IMR-90 (cell line): ENCODE measurements around the gene TAGLN3. TPM values are rescaled to one million over a fixed set of nuclear protein-coding genes. Genes with fewer than 3 reads are reported as not detected.

Source experiments
- ATAC-seq: fragments of 200-7000 bp; cut with Tn5 transposase; 2 replicates; pipeline ENCODE4 v1.9.1; 2020; ENCODE audit warnings: low read depth, mild to moderate bottlenecking, moderate library complexity
- BruUV-seq: library from RNA; stranded (reverse); fragments of 400-500 nt; replicated peaks from 2 replicates; lab custom pipeline; 2021; lab: Mats Ljungman, UMichigan
- CTCF ChIA-PET: fragments of 300-600 bp; formaldehyde crosslinking; extraction: SDS; loops from one replicate; lab custom pipeline; 2021; ENCODE audit warnings: antibody characterized with exemption; lab: Yijun Ruan, JAX
- POLR2A ChIA-PET: fragments of 300-600 bp; sonication (Branson Sonifier 250); formaldehyde crosslinking; loops from one replicate; lab custom pipeline; 2022; ENCODE audit warnings: antibody characterized with exemption; ENCODE audit not compliant: unreplicated experiment; lab: Charles Lee
- DNase-seq: peaks from one replicate; pipeline ENCODE4 v3.0.0; 2013
- H2AFZ ChIP-seq: replicated peaks from 2 replicates; pipeline ENCODE3; 2013; ENCODE audit warnings: low read length, mild to moderate bottlenecking; ENCODE audit not compliant: poor library complexity
- H2AK5ac ChIP-seq: 2 replicates; pipeline ENCODE4 v1.6.1; 2013; ENCODE audit warnings: low read depth, low read length, inconsistent platforms
- H2AK9ac ChIP-seq: replicated peaks from 2 replicates; pipeline ENCODE3; 2013; ENCODE audit warnings: mild to moderate bottlenecking, low read depth, low read length, moderate library complexity; ENCODE audit not compliant: poor library complexity
- H2BK120ac ChIP-seq: 2 replicates; pipeline ENCODE4 v1.6.1; 2013; ENCODE audit warnings: low read depth, low read length, inconsistent platforms
- H2BK15ac ChIP-seq: 3 replicates; pipeline ENCODE4 v1.6.1; 2013; ENCODE audit warnings: low read depth, low read length, inconsistent platforms
- H2BK20ac ChIP-seq: 2 replicates; pipeline ENCODE4 v1.6.1; 2013; ENCODE audit warnings: low read depth, mild to moderate bottlenecking, inconsistent platforms, low read length, moderate library complexity
- H2BK5ac ChIP-seq: 2 replicates; pipeline ENCODE4 v1.6.1; 2013; ENCODE audit warnings: mild to moderate bottlenecking, low read depth, low read length, inconsistent platforms; ENCODE audit not compliant: poor library complexity, severe bottlenecking
- H3K14ac ChIP-seq: replicated peaks from 2 replicates; pipeline ENCODE4 v1.6.1; 2013; ENCODE audit warnings: low read depth, low read length, inconsistent platforms
- H3K18ac ChIP-seq: 2 replicates; pipeline ENCODE4 v1.6.1; 2013; ENCODE audit warnings: low read depth, low read length, control low read depth
- H3K23ac ChIP-seq: 2 replicates; pipeline ENCODE4 v1.6.1; 2013; ENCODE audit warnings: low read depth, low read length, inconsistent platforms
- H3K27ac ChIP-seq: 2 replicates; pipeline ENCODE4 v1.5.1; 2013; ENCODE audit warnings: mild to moderate bottlenecking, control low read depth, low read length; ENCODE audit not compliant: insufficient read depth
- H3K27me3 ChIP-seq: 2 replicates; pipeline ENCODE4 v1.6.1; 2013; ENCODE audit warnings: low read length; ENCODE audit not compliant: control insufficient read depth, insufficient read depth
- H3K36me3 ChIP-seq: 2 replicates; pipeline ENCODE4 v1.6.1; 2013; ENCODE audit warnings: low read length, mixed read lengths; ENCODE audit not compliant: control insufficient read depth, insufficient read depth
- H3K4ac ChIP-seq: 2 replicates; pipeline ENCODE4 v1.6.1; 2013; ENCODE audit warnings: low read depth, low read length, inconsistent platforms
- H3K4me1 ChIP-seq: 2 replicates; pipeline ENCODE4 v1.6.1; 2013; ENCODE audit warnings: low read length, mixed read lengths; ENCODE audit not compliant: control insufficient read depth, insufficient read depth
- H3K4me2 ChIP-seq: 2 replicates; pipeline ENCODE4 v1.6.1; 2013; ENCODE audit warnings: low read depth, mild to moderate bottlenecking, control low read depth, low read length, moderate library complexity
- H3K4me3 ChIP-seq: 2 replicates; pipeline ENCODE4 v1.5.1; 2013; ENCODE audit warnings: low read depth, mild to moderate bottlenecking, control low read depth, low read length, moderate library complexity; ENCODE audit not compliant: insufficient read depth
- H3K56ac ChIP-seq: 2 replicates; pipeline ENCODE4 v1.6.1; 2013; ENCODE audit warnings: low read length, inconsistent platforms; ENCODE audit not compliant: insufficient read depth; ENCODE audit errors: extremely low read depth
- H3K79me1 ChIP-seq, 2 experiments: 2 replicates each; pipeline ENCODE4 v1.6.1; 2013; ENCODE audit warnings: low read length in 2 of 2, inconsistent platforms in 1 of 2, low read depth in 1 of 2
- H3K9ac ChIP-seq: 2 replicates; pipeline ENCODE4 v1.6.1; 2013; ENCODE audit warnings: low read depth, low read length, control low read depth
- H3K9me1 ChIP-seq: 2 replicates; pipeline ENCODE4 v1.6.1; 2013; ENCODE audit warnings: low read length, inconsistent platforms; ENCODE audit not compliant: insufficient read depth
- H3K9me3 ChIP-seq: 2 replicates; pipeline ENCODE4 v1.6.1; 2013; ENCODE audit warnings: low read length; ENCODE audit not compliant: control insufficient read depth, insufficient read depth
- H4K20me1 ChIP-seq: 2 replicates; pipeline ENCODE4 v1.6.1; 2013; ENCODE audit warnings: low read length, inconsistent platforms; ENCODE audit not compliant: insufficient read depth
- H4K5ac ChIP-seq: 2 replicates; pipeline ENCODE4 v1.6.1; 2013; ENCODE audit warnings: mild to moderate bottlenecking, low read depth, low read length, control low read depth
- H4K8ac ChIP-seq, 2 experiments: 2 replicates each; pipeline ENCODE4 v1.6.1; 2013; ENCODE audit warnings: low read depth in 2 of 2, low read length in 2 of 2, control low read depth in 1 of 2, inconsistent platforms in 1 of 2
- H4K91ac ChIP-seq: 2 replicates; pipeline ENCODE4 v1.6.1; 2013; ENCODE audit warnings: low read depth, low read length, inconsistent platforms; ENCODE audit not compliant: insufficient read depth
- MAFK ChIP-seq: IDR thresholded peaks from 2 replicates; pipeline ENCODE4 v1.6.1; 2012; ENCODE audit warnings: low read depth, low read length, improper control_type of control experiment
- MAZ ChIP-seq: IDR thresholded peaks from 2 replicates; pipeline ENCODE4 v1.6.1; 2012; ENCODE audit warnings: low read depth, mild to moderate bottlenecking, low read length, improper control_type of control experiment, moderate library complexity, borderline replicate concordance
- MXI1 ChIP-seq: IDR thresholded peaks from 2 replicates; pipeline ENCODE4 v1.6.1; 2012; ENCODE audit warnings: low read depth, mild to moderate bottlenecking, low read length, moderate library complexity, borderline replicate concordance
- RAD21 ChIP-seq: IDR thresholded peaks from 2 replicates; pipeline ENCODE4 v1.6.1; 2012; ENCODE audit warnings: low read length, improper control_type of control experiment
- SMC3 ChIP-seq: fragments of 150-350 bp; IDR thresholded peaks from 2 replicates; pipeline ENCODE4 v1.6.1; 2016; ENCODE audit warnings: low read depth, mild to moderate bottlenecking, antibody characterized with exemption, low read length, moderate library complexity
- WGBS, 2 experiments: methylation state at CpG; one replicate each; pipeline versions ENCODE4 v1.1.5 to v1.1.7; 2013; ENCODE audit warnings: missing lambda C conversion rate in 2 of 2; ENCODE audit not compliant: insufficient read length in 1 of 2; ENCODE audit errors: extremely low coverage in 2 of 2; 5-methylcytosine and 5-hydroxymethylcytosine counted together
- dilution Hi-C: fragments of 300-500 bp; cut with HindIII; formaldehyde crosslinking; loops from one replicate; pipeline ENCODE4 v1.14.3; 2018; ENCODE audit warnings: low sequenced_read_pairs; ENCODE audit not compliant: unreplicated experiment
- in situ Hi-C: fragments of 300-500 bp; cut with MboI; formaldehyde crosslinking; loops from 3 replicates; pipeline ENCODE4 v1.14.3; 2019; ENCODE audit warnings: low sequenced_read_pairs, inconsistent platforms, mixed read lengths
- intact Hi-C: fragments of 100-400 bp; cut with micrococcal nuclease; formaldehyde crosslinking; loops from 2 replicates; pipeline ENCODE4 v1.10.0; 2022
- polyA plus RNA-seq, 3 experiments: library from polyadenylated mRNA; depleted of rRNA; stranded (reverse); fragments of >200 nt; gene quantifications; 2 replicates each; pipeline ENCODE4 v1.2.3, GENCODE V29; 2012; ENCODE audit warnings: low replicate concordance in 1 of 3
- total RNA-seq: library from RNA; depleted of rRNA; stranded (reverse); fragments of >200 nt; gene quantifications from 2 replicates; pipeline ENCODE4 v1.2.3, GENCODE V29; 2012
- TF ChIP-seq, protein P1 (sequence below): conservative IDR thresholded peaks from 2 replicates; pipeline ENCODE4 v1.5.1; 2012; ENCODE audit warnings: mild to moderate bottlenecking, low read depth, low read length, improper control_type of control experiment

The TAGLN3 gene
- total and polyA plus RNA-seq, 2 of the 4 experiments (the other 2 are of a cell fraction): 3.2 to 7.7 TPM

GRCh38 chr3:112012205-112012992 is 13.7 kb downstream of the TAGLN3 start (continued):
- TF ChIP-seq MXI1: no peak

GRCh38 chr3:112013058-112013783 is 14.5 kb downstream of the TAGLN3 start:
- Histone ChIP-seq H2BK120ac (no peak overlapping the region), H3K27ac (no peak overlapping the region), H4K8ac (no peak overlapping the region), H3K23ac (no peak overlapping the region), H3K4me3 (no peak overlapping the region), H2AK5ac (no peak overlapping the region), H3K4me2 (no peak overlapping the region), H2BK5ac (no peak overlapping the region), H4K91ac (no peak overlapping the region), H3K9ac (no peak overlapping the region), H2BK15ac (no peak overlapping the region), H3K9me3 (no peaks in the 10 kb centered on the region), H3K79me1 (no peaks in the 10 kb centered on the region), H3K27me3 (no peaks in the 10 kb centered on the region), H3K18ac (no peak overlapping the region), H3K36me3 (no peaks in the 10 kb centered on the region), H3K9me1 (no peaks in the 10 kb centered on the region), H2BK20ac (no peak overlapping the region), H3K14ac (no peak overlapping the region), H3K56ac (no peak overlapping the region), H3K4me1 (peaks cover 7% of the 10 kb centered on the region), H4K20me1 (no peaks in the 10 kb centered on the region), H2AK9ac (no peak overlapping the region), H2AFZ (peak overlapping the region; percentile 85), H3K4ac (no peak overlapping the region), H4K5ac (no peak overlapping the region)
- 90% methylated on average over 2 of the region's 19 CpGs; no CpG with 5 or more reads in 1 of the 2 experiments for WGBS, 2 experiments
- no TSS peak for BruUV-seq
- TF ChIP-seq MAZ (no peak), RAD21 (peak; percentile 87), SMC3 (peak; percentile 82), MAFK (peak; percentile 80)
- TF ChIP-seq, protein P1, sequence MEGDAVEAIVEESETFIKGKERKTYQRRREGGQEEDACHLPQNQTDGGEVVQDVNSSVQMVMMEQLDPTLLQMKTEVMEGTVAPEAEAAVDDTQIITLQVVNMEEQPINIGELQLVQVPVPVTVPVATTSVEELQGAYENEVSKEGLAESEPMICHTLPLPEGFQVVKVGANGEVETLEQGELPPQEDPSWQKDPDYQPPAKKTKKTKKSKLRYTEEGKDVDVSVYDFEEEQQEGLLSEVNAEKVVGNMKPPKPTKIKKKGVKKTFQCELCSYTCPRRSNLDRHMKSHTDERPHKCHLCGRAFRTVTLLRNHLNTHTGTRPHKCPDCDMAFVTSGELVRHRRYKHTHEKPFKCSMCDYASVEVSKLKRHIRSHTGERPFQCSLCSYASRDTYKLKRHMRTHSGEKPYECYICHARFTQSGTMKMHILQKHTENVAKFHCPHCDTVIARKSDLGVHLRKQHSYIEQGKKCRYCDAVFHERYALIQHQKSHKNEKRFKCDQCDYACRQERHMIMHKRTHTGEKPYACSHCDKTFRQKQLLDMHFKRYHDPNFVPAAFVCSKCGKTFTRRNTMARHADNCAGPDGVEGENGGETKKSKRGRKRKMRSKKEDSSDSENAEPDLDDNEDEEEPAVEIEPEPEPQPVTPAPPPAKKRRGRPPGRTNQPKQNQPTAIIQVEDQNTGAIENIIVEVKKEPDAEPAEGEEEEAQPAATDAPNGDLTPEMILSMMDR: peak; percentile 82
- POLR2A ChIA-PET: interaction anchor here (0.6 kb wide), 1 partner anchor 51 kb away, joined by 4 read pairs; no protein-coding TSS in a partner anchor
- dilution Hi-C loops (no loop called here), intact Hi-C loops (loop anchor here (1.0 kb wide), 2 partner anchors 24 to 296 kb away; no protein-coding TSS in a partner anchor), in situ Hi-C loops (no loop called here)
- ATAC-seq (peak; percentile 93), DNase-seq (peak; percentile 80)
- CTCF ChIA-PET: interaction anchor here (0.6 to 3.1 kb wide), 15 partner anchors 11 to 293 kb away, joined by 3 to 17 read pairs (median 4); partner anchors contain the start of genes ABHD10 and TAGLN3
